Kidney (tissue), 14 donors: ENCODE measurements around the gene RGL1. TPM values are rescaled to one million over a fixed set of nuclear protein-coding genes. Genes with fewer than 3 reads are reported as not detected.

Source experiments
- DNase-seq, 5 donors: peaks; one replicate each; pipeline ENCODE4 v3.0.0-alpha.2; 2013 to 2020
- FAIRE-seq: peaks from 2 replicates; lab custom pipeline; 2012; peaks lifted over from hg19 to GRCh38; lab: Jason Lieb, UNC
- H3K27ac ChIP-seq, 2 donors: one replicate each; pipeline ENCODE4 v1.7.0; 2013; ENCODE audit warnings: low read depth in 2 of 2, low read length in 2 of 2, inconsistent platforms in 1 of 2
- H3K27me3 ChIP-seq: one replicate; pipeline ENCODE4 v1.7.1; 2013; ENCODE audit warnings: low read length, inconsistent platforms; ENCODE audit not compliant: control insufficient read depth, insufficient read depth
- H3K36me3 ChIP-seq, 3 donors: one replicate each; pipeline versions ENCODE4 v1.7.0 to v1.7.1; 2013; ENCODE audit warnings: low read length in 3 of 3, control low read depth in 1 of 3, inconsistent platforms in 1 of 3; ENCODE audit not compliant: insufficient read depth in 3 of 3, control insufficient read depth in 2 of 3
- H3K4me1 ChIP-seq, 3 donors: one replicate each; pipeline versions ENCODE4 v1.7.0 to v1.7.1; 2013; ENCODE audit warnings: low read length in 3 of 3, inconsistent platforms in 1 of 3, low read depth in 1 of 3; ENCODE audit not compliant: control insufficient read depth in 2 of 3, insufficient read depth in 2 of 3
- H3K4me3 ChIP-seq, 3 donors: one replicate each; pipeline versions ENCODE4 v1.7.0 to v1.8.1; 2013; ENCODE audit warnings: low read length in 3 of 3, control low read depth in 1 of 3, inconsistent platforms in 1 of 3
- H3K9ac ChIP-seq, 3 donors: one replicate each; pipeline versions ENCODE4 v1.7.0 to v1.7.1; 2013; ENCODE audit warnings: low read length in 3 of 3, control low read depth in 1 of 3, inconsistent platforms in 1 of 3
- H3K9me3 ChIP-seq, 3 donors: one replicate each; pipeline versions ENCODE4 v1.7.0 to v1.7.1; 2013; ENCODE audit warnings: low read length in 3 of 3, control low read depth in 1 of 3, inconsistent platforms in 1 of 3; ENCODE audit not compliant: control insufficient read depth in 2 of 3, insufficient read depth in 1 of 3
- CTCF ChIP-seq: IDR thresholded peaks from 3 replicates; pipeline ENCODE4 v1.5.1; 2012; ENCODE audit warnings: mild to moderate bottlenecking, moderate library complexity, borderline replicate concordance; ENCODE audit not compliant: insufficient read depth; ENCODE audit errors: extremely low read depth
- intact Hi-C: fragments of 100-400 bp; cut with DNase I; formaldehyde crosslinking; loops from one replicate; pipeline ENCODE4 v1.11.1; 2022
- polyA plus RNA-seq: library from polyadenylated mRNA; stranded (reverse); fragments of 350-450 nt; fragmentation: Illumina TruSeq; extraction: RNeasy Lipid Tissue Mini Kit (QIAGEN cat#74804); gene quantifications from one replicate; pipeline ENCODE4 v1.2.3, GENCODE V29; 2014; ENCODE audit warnings: low read depth, low replicate concordance; ENCODE audit not compliant: insufficient read depth
- total RNA-seq: library from RNA; stranded (reverse); fragmentation: NEBNext Ultra II Directional; extraction: Animal tissue kit (Norgen Biotek cat#: 25700); gene quantifications from one replicate; pipeline ENCODE4 v1.2.1, GENCODE V29; 2021
- donor health status: control.
- donor health status: control.
- donor health status: control.
- donor health status: control.
- donor health status: control.
- donor health status: DM: yes; HTN: yes; CAD: no.
- donor health status: Normal renal cell carcinoma (clear cell type).

The RGL1 gene
- total and polyA plus RNA-seq, 2 donors from 2014 or later, result 17.3 to 30.7 TPM

- intact Hi-C loops, result no loop called here
- TF ChIP-seq CTCF, result no peak
- Histone ChIP-seq H3K27me3 (no peaks in the 10 kb centered on the region), H3K4me3 (no peak overlapping the region), H3K9ac (no peak overlapping the region), H3K36me3 (no peaks in the 10 kb centered on the region), H3K27ac (no peak overlapping the region), H3K4me1 (peaks cover 0 to 4% (median 2%) of the 10 kb centered on the region in 3 donors), H3K9me3 (no peaks in the 10 kb centered on the region)
- DNase-seq (no peak), FAIRE-seq (no peak)
Observed at GRCh38 chr1:183824291-183824690, 19.4 kb downstream of the RGL1 start.

- DNase-seq (no peak), FAIRE-seq (no peak)
- Histone ChIP-seq H3K27ac (no peak overlapping the region), H3K9ac (no peak overlapping the region), H3K4me1 (peaks cover 0 to 6% (median 0%) of the 10 kb centered on the region in 3 donors), H3K27me3 (no peaks in the 10 kb centered on the region), H3K9me3 (no peaks in the 10 kb centered on the region), H3K36me3 (no peaks in the 10 kb centered on the region), H3K4me3 (no peak overlapping the region)
- intact Hi-C loops, result no loop called here
- no peak for TF ChIP-seq CTCF
Observed at GRCh38 chr1:183827801-183828200, 22.9 kb downstream of the RGL1 start.

GRCh38 chr1:183830389-183830788 is 25.5 kb downstream of the RGL1 start:
- intact Hi-C loops, result no loop called here
- H3K4me1 ChIP-seq, result peaks cover 0 to 6% (median 0%) of the 10 kb centered on the region in 3 donors
- no peak for TF ChIP-seq CTCF
- DNase-seq (no peak), FAIRE-seq (no peak)
- H3K9me3 ChIP-seq, result no peaks in the 10 kb centered on the region
- H3K27me3 ChIP-seq, result no peaks in the 10 kb centered on the region
- H3K4me3 ChIP-seq, result no peak overlapping the region
- H3K36me3 ChIP-seq, result no peaks in the 10 kb centered on the region
- no peak overlapping the region for H3K27ac ChIP-seq
- H3K9ac ChIP-seq, result no peak overlapping the region

GRCh38 chr1:183831311-183831710 is 26.4 kb downstream of the RGL1 start:
- no peaks in the 10 kb centered on the region for H3K36me3 ChIP-seq
- peaks cover 0 to 6% (median 0%) of the 10 kb centered on the region in 3 donors for H3K4me1 ChIP-seq
- no peak overlapping the region for H3K4me3 ChIP-seq
- intact Hi-C loops, result no loop called here
- H3K9ac ChIP-seq, result no peak overlapping the region
- no peak for TF ChIP-seq CTCF
- no peaks in the 10 kb centered on the region for H3K9me3 ChIP-seq
- FAIRE-seq, result no peak
- DNase-seq, result no peak
- no peak overlapping the region for H3K27ac ChIP-seq
- no peaks in the 10 kb centered on the region for H3K27me3 ChIP-seq
